HCT116 (cell line): Measurements from ENCODE around the gene LBHD1. TPM values are rescaled to one million over a fixed set of nuclear protein-coding genes. Genes with fewer than 3 reads are reported as not detected.
"Not testable (repeated sequence)": the region's sequence is repeated elsewhere in the genome, so short reads cannot be mapped to it uniquely, and the experiment has no call there.

Source experiments
- ATAC-seq: fragments of 200-7000 bp; cut with Tn5 transposase; 2 replicates; pipeline ENCODE4 v1.9.1; 2020; ENCODE audit warnings: mild to moderate bottlenecking, moderate library complexity
- BruUV-seq: library from RNA; stranded (reverse); fragments of 400-500 nt; replicated peaks from 2 replicates; lab custom pipeline; 2021; lab: Mats Ljungman, UMichigan
- CTCF ChIA-PET: fragments of 300-600 bp; sonication (Branson Sonifier 250); formaldehyde crosslinking; loops from one replicate; lab custom pipeline; 2021; ENCODE audit warnings: antibody characterized with exemption; lab: Charles Lee
- POLR2A ChIA-PET: fragments of 300-600, 350-600 bp; sonication (Branson Sonifier 250); formaldehyde crosslinking; loops from one replicate; lab custom pipeline; 2021; ENCODE audit warnings: antibody characterized with exemption; lab: Charles Lee
- RAD21 ChIA-PET, 2 experiments: fragments of 300-600 bp; sonication (Branson Sonifier 250); formaldehyde crosslinking; loops; one replicate each; lab custom pipeline; 2023; ENCODE audit warnings: low total read pairs in 2 of 2; ENCODE audit not compliant: uncharacterized antibody in 2 of 2, unreplicated experiment in 2 of 2, low non-redundant PET in 1 of 2; lab: Charles Lee
- DNase-seq: peaks from one replicate; pipeline ENCODE4 v3.0.0-alpha.2; 2010; ENCODE audit warnings: low read depth, low spot score
- H2AFZ ChIP-seq: fragments of 200-600 bp; shearing (Covaris generic), sonication (generic); 2 replicates; pipeline ENCODE4 v1.6.1; 2017; ENCODE audit warnings: low read depth, mixed run types, mixed read lengths, antibody characterized with exemption, low read length; ENCODE audit not compliant: poor library complexity, severe bottlenecking
- H3K27ac ChIP-seq: 2 replicates; pipeline ENCODE4 v1.5.1; 2012; ENCODE audit warnings: low read depth, low read length
- H3K27me3 ChIP-seq: fragments of 200-600 bp; sonication (generic); 2 replicates; pipeline ENCODE4 v1.6.1; 2016; ENCODE audit warnings: mixed run types, low read length, mixed read lengths; ENCODE audit not compliant: insufficient read depth
- H3K36me3 ChIP-seq, 2 experiments: fragments of 200-500 bp in 1 of 2; fragments of 200-600 bp in 1 of 2; sonication (Bioruptor generic) in 1 of 2; sonication (generic) in 1 of 2; 2 replicates each; pipeline versions ENCODE4 v1.5.1 to v1.6.1; 2014 to 2016; ENCODE audit warnings: low read length in 2 of 2, inconsistent platforms in 1 of 2, mixed read lengths in 1 of 2, mixed run types in 1 of 2; ENCODE audit not compliant: insufficient read depth in 2 of 2, control insufficient read depth in 1 of 2
- H3K4me1 ChIP-seq, 2 experiments: fragments of 200-600 bp in 1 of 2; sonication (generic) in 1 of 2; 2 replicates each; pipeline versions ENCODE4 v1.5.1 to v1.6.1; 2012 to 2017; ENCODE audit warnings: low read length in 2 of 2, inconsistent platforms in 1 of 2, mild to moderate bottlenecking in 1 of 2, mixed read lengths in 1 of 2, mixed run types in 1 of 2, moderate library complexity in 1 of 2; ENCODE audit not compliant: insufficient read depth in 2 of 2, control insufficient read depth in 1 of 2
- H3K4me2 ChIP-seq: fragments of 200-600 bp; sonication (generic); 2 replicates; pipeline ENCODE4 v1.6.1; 2017; ENCODE audit warnings: mixed run types, low read length, mixed read lengths
- H3K4me3 ChIP-seq, 2 experiments: fragments of 200-600 bp in 1 of 2; sonication (generic) in 1 of 2; replicated peaks in 1 of 2; 2 replicates each; pipeline ENCODE4 v1.5.1; 2011 to 2016; ENCODE audit warnings: low read length in 2 of 2, control low read depth in 1 of 2, low read depth in 1 of 2, mild to moderate bottlenecking in 1 of 2, mixed read lengths in 1 of 2, mixed run types in 1 of 2
- H3K79me2 ChIP-seq: fragments of 200-600 bp; sonication (generic); 2 replicates; pipeline ENCODE4 v1.6.1; 2017; ENCODE audit warnings: mild to moderate bottlenecking, mixed run types, low read length, moderate library complexity, mixed read lengths; ENCODE audit not compliant: insufficient read depth
- H3K9ac ChIP-seq: fragments of 200-600 bp; sonication (generic); 2 replicates; pipeline ENCODE4 v1.6.1; 2016; ENCODE audit warnings: low read length, mixed read lengths
- H3K9me2 ChIP-seq: fragments of 200-600 bp; sonication (generic), shearing (Covaris generic); 2 replicates; pipeline ENCODE4 v1.6.1; 2017; ENCODE audit warnings: mixed run types, mild to moderate bottlenecking, moderate library complexity; ENCODE audit not compliant: insufficient read depth
- H3K9me3 ChIP-seq, 2 experiments: fragments of 200-500 bp in 1 of 2; fragments of 200-600 bp in 1 of 2; sonication (Bioruptor generic) in 1 of 2; sonication (generic) in 1 of 2; 2 replicates each; pipeline ENCODE4 v1.6.1; 2014 to 2017; ENCODE audit warnings: low read length in 2 of 2, mixed read lengths in 2 of 2, inconsistent platforms in 1 of 2, low read depth in 1 of 2, mild to moderate bottlenecking in 1 of 2, mixed run types in 1 of 2, moderate library complexity in 1 of 2; ENCODE audit not compliant: control insufficient read depth in 1 of 2, insufficient read depth in 1 of 2
- H4K20me1 ChIP-seq: fragments of 200-600 bp; sonication (generic), shearing (Covaris generic); 2 replicates; pipeline ENCODE4 v1.6.1; 2017; ENCODE audit warnings: mixed run types, mild to moderate bottlenecking, moderate library complexity; ENCODE audit not compliant: insufficient read depth
- CTCF ChIP-seq, 3 experiments: fragments of 200-600 bp in 1 of 3; sonication (generic) in 1 of 3; IDR thresholded peaks in 2 of 3; conservative IDR thresholded peaks in 1 of 3; 2 replicates each; pipeline ENCODE4 v1.5.1; 2012 to 2017; ENCODE audit warnings: low read depth in 2 of 3, low read length in 2 of 3, antibody characterized with exemption in 1 of 3, borderline replicate concordance in 1 of 3, control low read depth in 1 of 3, mild to moderate bottlenecking in 1 of 3, mixed read lengths in 1 of 3, mixed run types in 1 of 3, moderate library complexity in 1 of 3; ENCODE audit not compliant: insufficient read depth in 1 of 3
- FOSL1 ChIP-seq: IDR thresholded peaks from 2 replicates; pipeline ENCODE4 v1.6.1; 2012; ENCODE audit warnings: low read depth
- intact Hi-C: fragments of 100-400 bp; cut with micrococcal nuclease; formaldehyde crosslinking; loops from 2 replicates; pipeline ENCODE4 v1.10.0; 2022
- total RNA-seq: library from RNA; stranded (reverse); gene quantifications from one replicate; pipeline ENCODE4 v1.2.1, GENCODE V29; 2021; ENCODE audit not compliant: unreplicated experiment

LBHD1 gene
- total RNA-seq, 1 experiment from 2014 or later: 14.7 TPM

- RAD21 ChIA-PET: no interaction called here
- intact Hi-C loops: loop anchor here (10.0 kb wide), 1 partner anchor 88 kb away; the partner anchor contains the start of gene POLR2G
- POLR2A ChIA-PET: interaction anchor here (0.9 to 3.9 kb wide), 4 partner anchors 12 to 85 kb away, joined by 3 to 21 read pairs (median 5); partner anchors contain the start of genes C11orf98, CSKMT, HNRNPUL2 and TUT1
- TF ChIP-seq CTCF (IDR thresholded peaks at IDR 0.05 in 2 of 3, conservative IDR thresholded peaks at IDR 0.05 in 1 of 3; ENCODE audit: borderline replicate concordance in 1 of 3, insufficient read depth in 1 of 3, low read depth in 2 of 3, low read length in 2 of 3) (0 out of 6 replicates have a peak, but pooled peaks of 1 of the 3 experiments have one; percentile 14), FOSL1 (no peak)
- no peak for ATAC-seq
- DNase-seq: no peak
- Histone ChIP-seq H4K20me1 (no peaks in the 10 kb centered on the region), H3K9me3 (no peaks in the 10 kb centered on the region), H3K27me3 (no peaks in the 10 kb centered on the region), H2AFZ (no peak overlapping the region), H3K9me2 (no peaks in the 10 kb centered on the region), H3K79me2 (peaks cover 66% of the 10 kb centered on the region), H3K4me2 (0 out of 2 replicates have a peak overlapping the region, but pooled peaks have one; percentile 95), H3K9ac (no peak overlapping the region), H3K4me3 (no peak overlapping the region), H3K27ac (no peak overlapping the region; the same call in 1 of the 2 replicates), H3K36me3 (peaks cover 6 to 11% of the 10 kb centered on the region in 2 experiments; a peak in 3 of 4 replicates), H3K4me1 (peaks cover 32 to 58% of the 10 kb centered on the region in 2 experiments)
- no TSS peak for BruUV-seq
- CTCF ChIA-PET: no interaction called here
Measured at GRCh38 chr11:62676698-62677097, 4.6 kb upstream of the LBHD1 start.

- CTCF ChIA-PET, H3K27ac ChIP-seq, DNase-seq, H3K4me2 ChIP-seq, H3K9me3 ChIP-seq, H3K9ac ChIP-seq, H4K20me1 ChIP-seq, H3K4me3 ChIP-seq, BruUV-seq, ATAC-seq, H3K27me3 ChIP-seq, H3K9me2 ChIP-seq, H2AFZ ChIP-seq, RAD21 ChIA-PET: not testable (repeated sequence)
- Histone ChIP-seq H3K36me3 (peaks cover 6 to 11% of the 10 kb centered on the region in 2 experiments; a peak in 3 of 4 replicates), H3K4me1 (peaks cover 33 to 54% of the 10 kb centered on the region in 2 experiments), H3K79me2 (peaks cover 78% of the 10 kb centered on the region)
- intact Hi-C loops: loop anchor here (10.0 kb wide), 1 partner anchor 89 kb away; the partner anchor contains the start of gene POLR2G
- POLR2A ChIA-PET: interaction anchor here (1.4 to 3.9 kb wide), 3 partner anchors 10 to 86 kb away, joined by 3 to 21 read pairs (median 6); partner anchors contain the start of genes C11orf98, CSKMT, POLR2G and TUT1
Measured at GRCh38 chr11:62675415-62675814, 3.3 kb upstream of the LBHD1 start.
